Measurements from ENCODE around the gene SPTB.

SPTB gene

GRCh38 chr14:64723691-64724577, 155.8 kb downstream of the SPTB start:
- ChIA-PET POLR2A (no interaction called here), CTCF (interaction anchor here (0.6 to 2.1 kb wide), 2 partner anchors 51 to 183 kb away, joined by 4 to 9 read pairs; partner anchors contain the start of gene HSPA2)
- Histone ChIP-seq H3K27ac (ENCODE audit: extremely low read depth, low read depth, low read length) (no peak overlapping the region), H3K36me3 (ENCODE audit: control insufficient read depth in 2 of 2, insufficient read depth in 1 of 2, low read length in 2 of 2) (peaks cover 0 to 15% of the 10 kb centered on the region in 2 experiments; a peak in 1 of 3 replicates), H3K4me3 (ENCODE audit: low read depth, low read length) (no peak overlapping the region), H3K4me1 (ENCODE audit: control insufficient read depth, insufficient read depth, low read length) (peaks cover 36% of the 10 kb centered on the region), H3K9me3 (ENCODE audit: control insufficient read depth, insufficient read depth, low read depth, low read length) (no peaks in the 10 kb centered on the region)
- peak; percentile 95 for TF ChIP-seq ZIC2 (tag by site-specific recombination; IDR thresholded peaks at IDR 0.05)
- TF ChIP-seq ZNF114 (tag by site-specific recombination; IDR thresholded peaks at IDR 0.05) = no peak
- no peak for TF ChIP-seq ZNF544 (tag by site-specific recombination; IDR thresholded peaks at IDR 0.05)
- TF ChIP-seq TRIM28 (IDR thresholded peaks at IDR 0.05; ENCODE audit: borderline replicate concordance, low read length) = peak; percentile 40; the same call in 1 of the 2 replicates
- TF ChIP-seq ZNF341 (tag by site-specific recombination; IDR thresholded peaks at IDR 0.05; ENCODE audit: low read depth) = no peak
- TF ChIP-seq ZNF2 (tag by site-specific recombination; IDR thresholded peaks at IDR 0.05) = no peak; the same call in 1 of the 2 replicates
- TF ChIP-seq KLF7 (tag by site-specific recombination; IDR thresholded peaks at IDR 0.05; ENCODE audit: borderline replicate concordance) = no peak
- TF ChIP-seq ZNF423 (tag by site-specific recombination; IDR thresholded peaks at IDR 0.05) = 0 out of 2 replicates have a peak, but pooled peaks have one; percentile 32
- peak; percentile 67 for TF ChIP-seq ZNF629 (tag by site-specific recombination; IDR thresholded peaks at IDR 0.05)
- TF ChIP-seq ZNF707 (tag by site-specific recombination; IDR thresholded peaks at IDR 0.05) = no peak
- TF ChIP-seq GLIS1 (tag by site-specific recombination; IDR thresholded peaks at IDR 0.05) = peak; percentile 97
- TF ChIP-seq ZBTB6 (tag by site-specific recombination; IDR thresholded peaks at IDR 0.05) = no peak
- no peak for TF ChIP-seq ZNF660 (tag by site-specific recombination; IDR thresholded peaks at IDR 0.05)
- TF ChIP-seq ZBTB8A (tag by site-specific recombination; IDR thresholded peaks at IDR 0.05) = peak; percentile 42
- peak; percentile 78 for TF ChIP-seq ATF2 (tag by site-specific recombination; IDR thresholded peaks at IDR 0.05; ENCODE audit: low read depth)
- TF ChIP-seq ZNF600 (tag by site-specific recombination; IDR thresholded peaks at IDR 0.05) = peak; percentile 70
- no peak for TF ChIP-seq ZNF148 (tag by site-specific recombination; IDR thresholded peaks at IDR 0.05; ENCODE audit: borderline replicate concordance)
- peak; percentile 79 for TF ChIP-seq ZBTB20 (tag by site-specific recombination; IDR thresholded peaks at IDR 0.05)

DNA sequence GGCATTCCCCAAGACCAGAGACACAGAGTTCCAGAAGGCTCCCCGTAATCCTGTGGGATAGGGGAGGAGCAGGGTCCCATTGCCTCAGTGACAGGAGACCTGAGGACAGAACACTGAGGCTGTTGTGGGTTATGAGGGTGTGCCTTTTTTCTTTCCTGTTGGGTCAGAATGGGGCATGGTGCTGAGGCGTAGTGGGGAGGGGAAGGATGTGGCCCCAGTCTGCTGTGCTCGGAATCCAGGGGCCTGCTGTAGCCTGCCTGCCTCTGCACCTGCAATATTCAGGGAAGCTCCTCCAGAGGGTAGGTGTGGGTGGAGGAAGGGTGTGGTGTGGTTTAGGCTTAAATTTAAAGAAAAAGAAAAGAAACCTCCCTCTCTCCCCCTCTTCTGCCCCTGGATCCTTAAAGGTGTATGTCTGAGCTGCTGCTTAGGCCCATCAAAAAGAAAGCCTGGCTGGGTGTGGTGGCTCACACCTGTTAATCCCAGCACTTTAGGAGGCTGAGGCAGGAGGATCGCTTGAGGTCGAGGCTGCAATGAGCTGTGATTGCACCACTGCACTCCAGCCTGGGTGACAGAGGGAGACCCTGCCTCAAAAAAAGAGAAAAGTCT, 156.8 kb downstream of the SPTB start:
- Histone ChIP-seq H3K4me3 (ENCODE audit: low read depth, low read length) (no peak overlapping the region), H3K36me3 (ENCODE audit: control insufficient read depth in 2 of 2, insufficient read depth in 1 of 2, low read length in 2 of 2) (peaks cover 0 to 6% of the 10 kb centered on the region in 2 experiments; a peak in 1 of 3 replicates), H3K9me3 (ENCODE audit: control insufficient read depth, insufficient read depth, low read depth, low read length) (no peaks in the 10 kb centered on the region), H3K27ac (ENCODE audit: extremely low read depth, low read depth, low read length) (no peak overlapping the region), H3K4me1 (ENCODE audit: control insufficient read depth, insufficient read depth, low read length) (peaks cover 36% of the 10 kb centered on the region)
- TF ChIP-seq KLF1 (tag by site-specific recombination; IDR thresholded peaks at IDR 0.05) (0 out of 2 replicates have a peak, but pooled peaks have one; percentile 29), ZNF488 (tag by site-specific recombination; IDR thresholded peaks at IDR 0.05) (no peak), SCRT1 (tag by site-specific recombination; IDR thresholded peaks at IDR 0.05; ENCODE audit: borderline replicate concordance) (no peak)
- TF ChIP-seq, protein P1, sequence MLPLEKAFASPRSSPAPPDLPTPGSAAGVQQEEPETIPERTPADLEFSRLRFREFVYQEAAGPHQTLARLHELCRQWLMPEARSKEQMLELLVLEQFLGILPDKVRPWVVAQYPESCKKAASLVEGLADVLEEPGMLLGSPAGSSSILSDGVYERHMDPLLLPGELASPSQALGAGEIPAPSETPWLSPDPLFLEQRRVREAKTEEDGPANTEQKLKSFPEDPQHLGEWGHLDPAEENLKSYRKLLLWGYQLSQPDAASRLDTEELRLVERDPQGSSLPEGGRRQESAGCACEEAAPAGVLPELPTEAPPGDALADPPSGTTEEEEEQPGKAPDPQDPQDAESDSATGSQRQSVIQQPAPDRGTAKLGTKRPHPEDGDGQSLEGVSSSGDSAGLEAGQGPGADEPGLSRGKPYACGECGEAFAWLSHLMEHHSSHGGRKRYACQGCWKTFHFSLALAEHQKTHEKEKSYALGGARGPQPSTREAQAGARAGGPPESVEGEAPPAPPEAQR (tag by site-specific recombination; IDR thresholded peaks at IDR 0.05) = no peak
- ChIA-PET POLR2A (no interaction called here), CTCF (interaction anchor here (0.6 kb wide), 1 partner anchor 182 kb away, joined by 4 read pairs; the partner anchor contains the start of gene HSPA2)

All from HEK293 (cell line).